Spleen (tissue), 11 donors: ENCODE measurements around the gene DUSP10. TPM values are rescaled to one million over a fixed set of nuclear protein-coding genes. Genes with fewer than 3 reads are reported as not detected.

ENCODE experiments used
- DNase-seq: peaks from one replicate; pipeline ENCODE4 v3.0.0-alpha.2; 2020
- H3K27ac ChIP-seq, 8 donors: fragments of 200-600 bp; sonication (generic) in 7 of 8; 1 replicate in 4 of 8; 2 replicates in 4 of 8; pipeline versions ENCODE4 v1.5.0 to v1.8.0; 2016 to 2021; ENCODE audit warnings: inconsistent platforms in 4 of 8, mild to moderate bottlenecking in 4 of 8, moderate library complexity in 1 of 8
- H3K27me3 ChIP-seq, 7 donors: fragments of 200-600 bp; sonication (generic) in 6 of 7; replicated peaks in 1 of 7; 1 replicate in 4 of 7; 2 replicates in 3 of 7; pipeline versions ENCODE4 v1.5.0 to v1.8.0; 2016 to 2021; ENCODE audit warnings: inconsistent platforms in 3 of 7, mild to moderate bottlenecking in 1 of 7
- H3K36me3 ChIP-seq, 6 donors: fragments of 200-600 bp; sonication (generic) in 5 of 6; 1 replicate in 4 of 6; 2 replicates in 2 of 6; pipeline versions ENCODE4 v1.5.0 to v1.8.0; 2016 to 2021; ENCODE audit warnings: inconsistent platforms in 2 of 6
- H3K4me1 ChIP-seq, 6 donors: fragments of 200-600 bp; sonication (generic) in 5 of 6; 1 replicate in 3 of 6; 2 replicates in 3 of 6; pipeline versions ENCODE4 v1.5.0 to v1.8.0; 2016 to 2021; ENCODE audit warnings: inconsistent platforms in 3 of 6
- H3K4me3 ChIP-seq, 8 donors: fragments of 200-600 bp; sonication (generic) in 7 of 8; 1 replicate in 4 of 8; 2 replicates in 4 of 8; pipeline versions ENCODE4 v1.5.0 to v1.8.0; 2016 to 2021; ENCODE audit warnings: inconsistent platforms in 4 of 8, mild to moderate bottlenecking in 4 of 8, moderate library complexity in 2 of 8
- H3K9me3 ChIP-seq, 8 donors: fragments of 200-600 bp; sonication (generic) in 7 of 8; 1 replicate in 4 of 8; 2 replicates in 4 of 8; pipeline versions ENCODE4 v1.5.0 to v1.8.0; 2016 to 2021; ENCODE audit warnings: inconsistent platforms in 4 of 8
- CTCF ChIP-seq, 11 experiments: fragments of 200-600 bp in 7 of 11; fragments of 450-650 bp in 4 of 11; sonication (generic) in 4 of 11; IDR thresholded peaks in 8 of 11; conservative IDR thresholded peaks in 3 of 11; 1 replicate in 7 of 11; 2 replicates in 4 of 11; pipeline versions ENCODE4 v1.4.0 to v1.8.0; 2016 to 2021; ENCODE audit warnings: antibody characterized with exemption in 11 of 11, inconsistent platforms in 4 of 11, mild to moderate bottlenecking in 1 of 11
- POLR2A ChIP-seq, 3 donors: fragments of 450-650 bp; IDR thresholded peaks; one replicate each; pipeline ENCODE4 v1.5.1; 2017; ENCODE audit warnings: antibody characterized with exemption in 3 of 3, mild to moderate bottlenecking in 1 of 3
- POLR2AphosphoS5 ChIP-seq, 3 donors: sonication (generic); formaldehyde crosslinking; IDR thresholded peaks; one replicate each; pipeline ENCODE4 v1.5.1; 2017; ENCODE audit warnings: antibody characterized with exemption in 3 of 3
- WGBS, 5 donors: extraction: QIAGEN DNeasy Blood & Tissue Kit in 3 of 5; methylation state at CpG; one replicate each; pipeline versions ENCODE4 v1.1.5 to v1.1.7; 2013 to 2018; 5-methylcytosine and 5-hydroxymethylcytosine counted together
- intact Hi-C: fragments of 100-400 bp; cut with DNase I; formaldehyde crosslinking; loops from one replicate; pipeline ENCODE4 v1.15.0; 2023; ENCODE audit warnings: low total_unique reads
- polyA plus RNA-seq, 3 donors: library from polyadenylated mRNA; stranded (reverse); fragments of 200-250 nt; gene quantifications; one replicate each; pipeline ENCODE4 v1.2.1, GENCODE V29; 2013
- total RNA-seq, 7 donors: library from RNA; depleted of rRNA in 3 of 7; stranded (reverse); fragments of >200 nt in 3 of 7; fragmentation: NEBNext Ultra II Directional in 4 of 7; extraction: Animal tissue kit (Norgen Biotek cat#: 25700) in 4 of 7; gene quantifications; one replicate each; pipeline versions ENCODE4 v1.1.0 to v1.2.1, GENCODE V29; 2016 to 2021
- donor health status: healthy with polysubstance abuse.
- donor health status: DM: no; HTN: no; CAD: no; lungs with moderate emphysema.
- donor health status: DM: no; HTN: no; CAD: no.
- donor health status: Bipolar disorder and iron deficiency.
- donor health status: healthy.
- donor health status: DM: no; HTN: no; CAD: no.
- donor health status: DM: yes; HTN: yes; CAD: no.

The DUSP10 gene
- total and polyA plus RNA-seq, 10 donors, result 3.4 to 11.9 (median 7.4) TPM

GRCh38 chr1:221708987-221709386 is 32.9 kb downstream of the DUSP10 start:
- Histone ChIP-seq H3K36me3 (peaks cover 0 to 23% (median 9%) of the 10 kb centered on the region in 6 donors), H3K4me1 (peaks cover 3 to 84% (median 38%) of the 10 kb centered on the region in 6 donors), H3K27me3 (no peaks in the 10 kb centered on the region), H3K4me3 (no peak overlapping the region), H3K27ac (peak overlapping the region in 3 of 8 donors; percentile 46 to 65 (median 53)), H3K9me3 (no peaks in the 10 kb centered on the region)
- TF ChIP-seq CTCF (IDR thresholded peaks at IDR 0.05 in 8 of 11, conservative IDR thresholded peaks at IDR 0.05 in 3 of 11) (no peak), POLR2A (IDR thresholded peaks at IDR 0.05) (no peak), POLR2AphosphoS5 (IDR thresholded peaks at IDR 0.05) (no peak)
- WGBS, 5 donors, result 46 to 54% (median 54%) methylated on average over 3 of the region's 3 CpGs
- DNase-seq, result no peak
- intact Hi-C loops, result no loop called here

- Histone ChIP-seq H3K27me3 (no peaks in the 10 kb centered on the region), H3K27ac (peak overlapping the region in 3 of 8 donors; percentile 46 to 65 (median 53)), H3K9me3 (no peaks in the 10 kb centered on the region), H3K36me3 (peaks cover 0 to 32% (median 9%) of the 10 kb centered on the region in 6 donors), H3K4me3 (no peak overlapping the region), H3K4me1 (peaks cover 3 to 75% (median 31%) of the 10 kb centered on the region in 6 donors)
- intact Hi-C loops, result no loop called here
- WGBS, 5 donors, result 23 to 41% (median 29%) methylated on average over 5 of the region's 5 CpGs
- DNase-seq, result no peak
- TF ChIP-seq POLR2A (IDR thresholded peaks at IDR 0.05) (no peak), POLR2AphosphoS5 (IDR thresholded peaks at IDR 0.05) (peak in 1 of 3 donors; percentile 31)
Observed at GRCh38 chr1:221708076-221708571, 33.8 kb downstream of the DUSP10 start.

- no peaks in the 10 kb centered on the region for H3K9me3 ChIP-seq
- H3K27me3 ChIP-seq, result no peaks in the 10 kb centered on the region
- H3K27ac ChIP-seq, result peak overlapping the region in 2 of 8 donors; percentile 28 to 46
- H3K4me3 ChIP-seq, result no peak overlapping the region
- WGBS, 5 donors, result 78 to 89% (median 82%) methylated on average over 7 of the region's 7 CpGs
- TF ChIP-seq POLR2A (IDR thresholded peaks at IDR 0.05) (no peak), CTCF (IDR thresholded peaks at IDR 0.05 in 8 of 11, conservative IDR thresholded peaks at IDR 0.05 in 3 of 11) (no peak), POLR2AphosphoS5 (IDR thresholded peaks at IDR 0.05) (no peak)
- peaks cover 0 to 43% (median 15%) of the 10 kb centered on the region in 6 donors for H3K36me3 ChIP-seq
- DNase-seq, result no peak
- intact Hi-C loops, result no loop called here
- peaks cover 0 to 64% (median 21%) of the 10 kb centered on the region in 6 donors for H3K4me1 ChIP-seq
Observed at GRCh38 chr1:221706876-221707582, 34.9 kb downstream of the DUSP10 start.

GRCh38 chr1:221706191-221706590 is 35.7 kb downstream of the DUSP10 start:
- H3K27me3 ChIP-seq, result no peaks in the 10 kb centered on the region
- no peak overlapping the region for H3K4me3 ChIP-seq
- WGBS, 5 donors, result 92 to 98% (median 98%) methylated on average over 12 of the region's 12 CpGs
- intact Hi-C loops, result no loop called here
- H3K27ac ChIP-seq, result no peak overlapping the region
- H3K4me1 ChIP-seq, result peaks cover 0 to 56% (median 20%) of the 10 kb centered on the region in 6 donors
- no peak for DNase-seq
- TF ChIP-seq POLR2A (IDR thresholded peaks at IDR 0.05) (no peak), POLR2AphosphoS5 (IDR thresholded peaks at IDR 0.05) (no peak), CTCF (IDR thresholded peaks at IDR 0.05 in 8 of 11, conservative IDR thresholded peaks at IDR 0.05 in 3 of 11) (no peak)
- H3K9me3 ChIP-seq, result no peaks in the 10 kb centered on the region
- H3K36me3 ChIP-seq, result peaks cover 0 to 49% (median 19%) of the 10 kb centered on the region in 6 donors
